HepG2 (cell line): ENCODE data around the gene SENP5. TPM values are rescaled to one million over a fixed set of nuclear protein-coding genes. Genes with fewer than 3 reads are reported as not detected.

ENCODE experiments used
- BCL6 ChIP-seq: IDR thresholded peaks from 2 replicates; pipeline ENCODE4 v1.6.1; 2016; ENCODE audit warnings: missing genetic modification reagents, missing compliant biosample characterization
- FOSL2 ChIP-seq: sonication (generic); formaldehyde crosslinking; IDR thresholded peaks from 2 replicates; pipeline ENCODE4 v1.4.0; 2020; ENCODE audit warnings: missing genetic modification reagents
- GATAD1 ChIP-seq: IDR thresholded peaks from 2 replicates; pipeline ENCODE4 v1.6.1; 2016; ENCODE audit warnings: missing genetic modification reagents, missing compliant biosample characterization
- HDAC1 ChIP-seq: sonication (generic); formaldehyde crosslinking; IDR thresholded peaks from 2 replicates; pipeline ENCODE4 v1.5.1; 2020; ENCODE audit warnings: mild to moderate bottlenecking, missing genetic modification reagents
- NBN ChIP-seq: fragments of 450-650 bp; conservative IDR thresholded peaks from 2 replicates; pipeline ENCODE4 v1.6.1; 2017
- PAXIP1 ChIP-seq: sonication (generic); formaldehyde crosslinking; conservative IDR thresholded peaks from 2 replicates; pipeline ENCODE4 v1.4.0; 2020; ENCODE audit warnings: mild to moderate bottlenecking, missing genetic modification reagents, moderate library complexity
- SMAD9 ChIP-seq: sonication (generic); formaldehyde crosslinking; IDR thresholded peaks from 2 replicates; pipeline ENCODE4 v1.5.1; 2020; ENCODE audit warnings: mild to moderate bottlenecking, missing genetic modification reagents
- SSRP1 ChIP-seq: IDR thresholded peaks from 2 replicates; pipeline ENCODE4 v1.6.1; 2016; ENCODE audit warnings: control low read depth
- YY1 ChIP-seq: IDR thresholded peaks from 2 replicates; pipeline ENCODE4 v1.6.1; 2011; ENCODE audit warnings: low read length, low read depth, moderate library complexity, mild to moderate bottlenecking; ENCODE audit not compliant: insufficient read depth, insufficient replicate concordance
- ZBTB14 ChIP-seq: sonication (generic); formaldehyde crosslinking; IDR thresholded peaks from 2 replicates; pipeline ENCODE4 v1.4.0; 2020; ENCODE audit warnings: missing genetic modification reagents
- ZHX2 ChIP-seq, 2 experiments: sonication (generic) in 1 of 2; formaldehyde crosslinking in 1 of 2; IDR thresholded peaks; 2 replicates each; pipeline versions ENCODE4 v1.6.1 to v1.9.0; 2014 to 2022; ENCODE audit warnings: antibody characterized with exemption in 1 of 2, borderline replicate concordance in 1 of 2, inconsistent platforms in 1 of 2, low read depth in 1 of 2, missing genetic modification reagents in 1 of 2
- ZKSCAN8 ChIP-seq: IDR thresholded peaks from 2 replicates; pipeline ENCODE4 v1.6.1; 2016; ENCODE audit warnings: borderline replicate concordance, missing genetic modification reagents, missing compliant biosample characterization
- ZNF350 ChIP-seq: sonication (generic); formaldehyde crosslinking; IDR thresholded peaks from 2 replicates; pipeline ENCODE4 v1.4.0; 2020; ENCODE audit warnings: mild to moderate bottlenecking, low read depth, missing genetic modification reagents, borderline replicate concordance
- ZNF691 ChIP-seq: sonication (generic); formaldehyde crosslinking; IDR thresholded peaks from 2 replicates; pipeline ENCODE4 v1.4.0; 2020; ENCODE audit warnings: missing genetic modification reagents, low read depth, mild to moderate bottlenecking, borderline replicate concordance
- ZSCAN25 ChIP-seq: sonication (generic); formaldehyde crosslinking; IDR thresholded peaks from 2 replicates; pipeline ENCODE4 v1.8.0; 2022; ENCODE audit warnings: mild to moderate bottlenecking, missing genetic modification reagents
- polyA plus RNA-seq, 8 experiments: library from polyadenylated mRNA; depleted of rRNA in 3 of 8; stranded (reverse) in 7 of 8; unstranded in 1 of 8; fragments of >200 nt; fragmentation: Illumina TruSeq in 4 of 8; extraction: Trizol in 4 of 8; gene quantifications; 2 replicates each; pipeline versions ENCODE4 v1.2.1 to v1.2.3, GENCODE V29; 2011 to 2016; ENCODE audit warnings: low read depth in 4 of 8, missing spikeins in 1 of 8, mixed read lengths in 1 of 8; ENCODE audit not compliant: insufficient read depth in 1 of 8
- total RNA-seq, 5 experiments: library from RNA; depleted of rRNA; stranded (reverse); fragments of >200 nt; fragmentation: Illumina TruSeq; extraction: Trizol; gene quantifications; 2 replicates each; pipeline ENCODE4 v1.2.3, GENCODE V29; 2016; ENCODE audit warnings: low read depth in 1 of 5
- TF ChIP-seq, protein P1 (sequence below): sonication (generic); formaldehyde crosslinking; IDR thresholded peaks from 2 replicates; pipeline ENCODE4 v1.9.0; 2021; ENCODE audit warnings: missing genetic modification reagents, borderline replicate concordance

The SENP5 gene
- total and polyA plus RNA-seq, 2 of the 13 experiments (the other 11 are each of a cell fraction or from before 2014, with no cell fraction given) = 17.6 to 30.9 TPM

DNA sequence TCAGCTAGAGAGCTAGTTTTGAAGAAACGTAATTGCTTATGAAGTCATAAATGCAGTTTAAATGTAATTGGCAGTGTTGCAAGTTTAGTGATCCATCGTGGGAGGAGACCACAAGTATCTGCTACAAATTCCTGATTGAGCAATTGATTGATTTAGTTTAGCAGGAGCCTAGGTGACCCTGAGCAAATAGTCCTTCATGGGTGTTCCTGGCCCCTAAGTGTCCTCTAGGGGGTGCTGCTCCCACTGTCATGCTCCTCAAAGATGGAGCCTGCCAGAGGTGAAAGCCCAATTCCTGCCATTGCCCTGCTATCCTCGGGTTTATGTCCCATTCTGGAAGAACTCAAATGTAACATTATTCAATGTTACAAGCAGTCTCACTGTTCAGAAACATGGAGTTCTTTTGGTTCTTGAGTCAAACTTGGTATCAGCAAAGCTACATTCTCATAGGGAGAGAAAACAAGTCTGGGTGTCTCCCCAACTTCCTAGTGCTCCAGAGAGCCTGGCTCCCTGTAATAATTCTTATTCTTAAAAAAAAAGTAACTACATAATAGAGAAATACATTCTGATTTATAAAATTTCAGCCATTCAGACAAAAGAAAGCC lies 29.8 kb upstream of the SENP5 start (continued):
- no peak for TF ChIP-seq PAXIP1 (CRISPR knock-in tag)
- no peak for TF ChIP-seq ZNF691
- TF ChIP-seq ZSCAN25 (CRISPR knock-in tag) = no peak
- TF ChIP-seq, protein P1, sequence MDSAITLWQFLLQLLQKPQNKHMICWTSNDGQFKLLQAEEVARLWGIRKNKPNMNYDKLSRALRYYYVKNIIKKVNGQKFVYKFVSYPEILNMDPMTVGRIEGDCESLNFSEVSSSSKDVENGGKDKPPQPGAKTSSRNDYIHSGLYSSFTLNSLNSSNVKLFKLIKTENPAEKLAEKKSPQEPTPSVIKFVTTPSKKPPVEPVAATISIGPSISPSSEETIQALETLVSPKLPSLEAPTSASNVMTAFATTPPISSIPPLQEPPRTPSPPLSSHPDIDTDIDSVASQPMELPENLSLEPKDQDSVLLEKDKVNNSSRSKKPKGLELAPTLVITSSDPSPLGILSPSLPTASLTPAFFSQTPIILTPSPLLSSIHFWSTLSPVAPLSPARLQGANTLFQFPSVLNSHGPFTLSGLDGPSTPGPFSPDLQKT = no peak
- no peak for TF ChIP-seq SMAD9 (CRISPR knock-in tag)
- 0 out of 2 replicates have a peak, but pooled peaks have one; percentile 17 for TF ChIP-seq BCL6 (CRISPR knock-in tag)
- no peak for TF ChIP-seq ZBTB14 (CRISPR knock-in tag)
- TF ChIP-seq NBN = no peak
- TF ChIP-seq ZHX2 (IDR thresholded peaks at IDR 0.05; ENCODE audit: low read depth) = no peak
- no peak for TF ChIP-seq ZHX2 (CRISPR knock-in tag; IDR thresholded peaks at IDR 0.05; ENCODE audit: borderline replicate concordance)
- no peak for TF ChIP-seq SSRP1 (CRISPR knock-in tag)
- TF ChIP-seq YY1 = peak; percentile 66
- peak; percentile 47; the same call in 1 of the 2 replicates for TF ChIP-seq GATAD1 (CRISPR knock-in tag)
- no peak for TF ChIP-seq HDAC1 (CRISPR knock-in tag)
- TF ChIP-seq FOSL2 = 0 out of 2 replicates have a peak, but pooled peaks have one; percentile 7
- TF ChIP-seq ZKSCAN8 = no peak
- no peak for TF ChIP-seq ZNF350 (CRISPR knock-in tag)
